ENCODE measurements around the gene CKLF. TPM values are rescaled to one million over a fixed set of nuclear protein-coding genes. Genes with fewer than 3 reads are reported as not detected.

The CKLF gene
- total RNA-seq, 1 experiment from 2014 or later, result 57.8 TPM

GRCh38 chr16:66580605-66581209, 28.3 kb downstream of the CKLF start:
- TF ChIP-seq, protein P1, sequence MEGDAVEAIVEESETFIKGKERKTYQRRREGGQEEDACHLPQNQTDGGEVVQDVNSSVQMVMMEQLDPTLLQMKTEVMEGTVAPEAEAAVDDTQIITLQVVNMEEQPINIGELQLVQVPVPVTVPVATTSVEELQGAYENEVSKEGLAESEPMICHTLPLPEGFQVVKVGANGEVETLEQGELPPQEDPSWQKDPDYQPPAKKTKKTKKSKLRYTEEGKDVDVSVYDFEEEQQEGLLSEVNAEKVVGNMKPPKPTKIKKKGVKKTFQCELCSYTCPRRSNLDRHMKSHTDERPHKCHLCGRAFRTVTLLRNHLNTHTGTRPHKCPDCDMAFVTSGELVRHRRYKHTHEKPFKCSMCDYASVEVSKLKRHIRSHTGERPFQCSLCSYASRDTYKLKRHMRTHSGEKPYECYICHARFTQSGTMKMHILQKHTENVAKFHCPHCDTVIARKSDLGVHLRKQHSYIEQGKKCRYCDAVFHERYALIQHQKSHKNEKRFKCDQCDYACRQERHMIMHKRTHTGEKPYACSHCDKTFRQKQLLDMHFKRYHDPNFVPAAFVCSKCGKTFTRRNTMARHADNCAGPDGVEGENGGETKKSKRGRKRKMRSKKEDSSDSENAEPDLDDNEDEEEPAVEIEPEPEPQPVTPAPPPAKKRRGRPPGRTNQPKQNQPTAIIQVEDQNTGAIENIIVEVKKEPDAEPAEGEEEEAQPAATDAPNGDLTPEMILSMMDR (IDR thresholded peaks at IDR 0.05; ENCODE audit: unreplicated experiment), result no peak
- Mint-ChIP-seq H3K27me3 (ENCODE audit: insufficient read depth, unreplicated experiment) (no peaks in the 10 kb centered on the region), H3K27ac (ENCODE audit: low read depth, unreplicated experiment) (peak overlapping the region; percentile 32), H3K36me3 (ENCODE audit: insufficient read depth, unreplicated experiment) (peaks cover 6% of the 10 kb centered on the region), H3K4me3 (ENCODE audit: unreplicated experiment) (no peak overlapping the region), H3K4me1 (ENCODE audit: insufficient read depth, unreplicated experiment) (peaks cover 22% of the 10 kb centered on the region), H3K9me3 (ENCODE audit: unreplicated experiment) (no peaks in the 10 kb centered on the region)
- ChIA-PET POLR2A (interaction anchor here (0.7 to 3.7 kb wide), 8 partner anchors 10 to 173 kb away, joined by 3 to 23 read pairs (median 4); no protein-coding TSS in a partner anchor), CTCF (interaction anchor here (0.5 to 4.0 kb wide), 12 partner anchors 10 to 287 kb away, joined by 3 to 19 read pairs (median 4); no protein-coding TSS in a partner anchor)
- DNase-seq (ENCODE audit: unreplicated experiment), result peak; percentile 85
- intact Hi-C loops (cut with micrococcal nuclease), result no loop called here
- no TSS peak for BruUV-seq (replicated peaks)

DNA sequence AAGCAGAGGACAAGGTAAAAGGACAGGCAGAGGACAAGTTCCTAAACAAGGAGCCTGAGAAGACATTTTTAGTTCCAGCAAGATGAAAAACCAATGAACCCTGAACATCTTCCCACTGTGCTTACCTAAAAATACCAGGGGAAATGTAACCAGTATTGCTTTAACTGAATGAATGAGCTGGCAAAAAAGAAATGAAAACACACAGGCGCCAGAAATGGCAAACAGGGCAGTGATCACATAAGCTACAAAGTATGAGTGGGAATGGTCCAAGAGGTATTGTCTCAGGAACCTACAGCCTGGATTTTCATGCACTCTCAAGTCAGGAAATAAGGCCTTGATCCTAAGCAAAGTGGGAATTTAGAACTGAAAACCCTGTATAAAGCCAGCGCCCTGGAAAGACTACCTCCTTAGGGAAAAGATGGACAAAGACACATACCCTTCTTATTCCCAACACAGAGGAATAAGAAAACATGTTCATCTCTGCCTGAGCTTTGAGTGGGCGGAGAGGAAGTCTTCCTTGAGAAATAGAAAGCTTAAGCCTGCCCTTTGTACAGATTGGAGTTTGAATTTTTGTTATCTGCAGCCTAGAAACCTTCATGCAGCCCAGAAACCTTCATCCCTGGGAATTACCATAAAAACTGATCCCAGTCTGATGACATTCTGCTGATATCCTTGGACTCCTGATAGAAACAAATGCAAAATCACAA, 29.0 kb downstream of the CKLF start:
- H3K4me1 Mint-ChIP-seq (ENCODE audit: insufficient read depth, unreplicated experiment), result peaks cover 22% of the 10 kb centered on the region

DNA sequence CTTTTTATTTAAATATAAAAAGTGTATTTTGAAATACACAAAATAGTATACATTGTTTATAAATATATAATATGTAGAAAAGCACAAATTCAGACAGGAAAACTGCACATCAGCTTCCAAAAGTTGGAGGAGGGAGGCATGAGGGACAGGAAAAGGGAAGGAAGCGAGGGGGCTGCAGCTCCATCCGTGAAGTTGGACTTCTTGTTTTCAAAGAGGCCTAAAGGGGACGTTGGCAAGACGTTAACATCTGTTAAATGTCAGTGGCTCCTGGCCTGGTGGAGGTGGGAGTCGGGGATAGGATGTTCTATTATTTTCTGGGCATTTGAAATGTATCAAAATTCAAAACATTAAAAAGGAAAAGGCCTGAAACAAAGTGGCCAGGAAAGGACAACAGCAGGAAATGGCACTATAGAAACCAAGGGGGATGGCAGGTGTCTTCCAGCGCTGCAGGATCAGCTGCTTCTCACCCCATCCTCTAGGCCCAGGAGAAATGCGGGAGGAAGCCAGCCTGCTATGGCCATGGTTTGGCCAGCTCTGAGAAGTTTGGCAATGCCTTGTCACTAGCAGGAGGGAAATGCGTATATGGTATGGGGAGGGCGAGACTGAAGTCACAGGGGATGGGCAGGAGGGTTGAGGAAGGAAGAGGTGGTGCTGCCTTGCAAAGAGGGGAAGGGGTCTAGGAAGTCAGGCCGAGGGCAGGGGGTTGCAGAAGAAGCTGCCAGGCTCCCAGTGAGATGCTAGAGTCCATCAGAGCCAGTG, 33.3 kb downstream of the CKLF start:
- H3K9me3 Mint-ChIP-seq (ENCODE audit: unreplicated experiment), result no peaks in the 10 kb centered on the region
- ChIA-PET POLR2A (interaction anchor here (1.0 kb wide), 1 partner anchor 33 kb away, joined by 4 read pairs; the partner anchor contains the start of gene CKLF), CTCF (interaction anchor here (0.5 to 1.1 kb wide), 4 partner anchors 10 to 112 kb away, joined by 3 to 5 read pairs (median 3); no protein-coding TSS in a partner anchor)
- no peak for DNase-seq (ENCODE audit: unreplicated experiment)
- no TSS peak for BruUV-seq (replicated peaks)
- H3K4me1 Mint-ChIP-seq (ENCODE audit: insufficient read depth, unreplicated experiment), result peaks cover 13% of the 10 kb centered on the region
- H3K36me3 Mint-ChIP-seq (ENCODE audit: insufficient read depth, unreplicated experiment), result peaks cover 6% of the 10 kb centered on the region
- no peak overlapping the region for H3K4me3 Mint-ChIP-seq (ENCODE audit: unreplicated experiment)
- TF ChIP-seq, protein P1 (IDR thresholded peaks at IDR 0.05; ENCODE audit: unreplicated experiment), result no peak
- intact Hi-C loops (cut with micrococcal nuclease), result no loop called here
- no peaks in the 10 kb centered on the region for H3K27me3 Mint-ChIP-seq (ENCODE audit: insufficient read depth, unreplicated experiment)
- no peak overlapping the region for H3K27ac Mint-ChIP-seq (ENCODE audit: low read depth, unreplicated experiment)

More for the DNA sequence above, 29.0 kb downstream of the CKLF start:
- Mint-ChIP-seq H3K27ac (ENCODE audit: low read depth, unreplicated experiment) (peak overlapping the region; percentile 32), H3K9me3 (ENCODE audit: unreplicated experiment) (no peaks in the 10 kb centered on the region), H3K36me3 (ENCODE audit: insufficient read depth, unreplicated experiment) (peaks cover 6% of the 10 kb centered on the region), H3K4me3 (ENCODE audit: unreplicated experiment) (no peak overlapping the region), H3K27me3 (ENCODE audit: insufficient read depth, unreplicated experiment) (no peaks in the 10 kb centered on the region)
- no TSS peak for BruUV-seq (replicated peaks)
- TF ChIP-seq, protein P1 (IDR thresholded peaks at IDR 0.05; ENCODE audit: unreplicated experiment), result no peak
- CTCF ChIA-PET, result interaction anchor here (0.5 to 4.0 kb wide), 9 partner anchors 9 to 223 kb away, joined by 3 to 19 read pairs (median 5); no protein-coding TSS in a partner anchor
- POLR2A ChIA-PET, result interaction anchor here (0.7 to 3.7 kb wide), 7 partner anchors 11 to 173 kb away, joined by 3 to 23 read pairs (median 3); no protein-coding TSS in a partner anchor
- peak; percentile 18 for DNase-seq (ENCODE audit: unreplicated experiment)
- intact Hi-C loops (cut with micrococcal nuclease), result no loop called here
